ENCODE results near the gene SCARB1. TPM values are rescaled to one million over a fixed set of nuclear protein-coding genes. Genes with fewer than 3 reads are reported as not detected.

The SCARB1 gene
- total RNA-seq, 1 donor from 2014 or later, result 44.5 TPM

- Histone ChIP-seq H3K4me1 (ENCODE audit: insufficient read depth, low read length) (peaks cover 31% of the 10 kb centered on the region), H3K79me2 (ENCODE audit: insufficient read depth, low read length) (no peaks in the 10 kb centered on the region), H3K9ac (ENCODE audit: low read length) (no peak overlapping the region), H2AFZ (ENCODE audit: low read depth, low read length) (no peak overlapping the region), H3K9me3 (ENCODE audit: insufficient read depth, low read depth, low read length) (no peaks in the 10 kb centered on the region), H3K4me3 (ENCODE audit: insufficient read depth, low read depth, low read length) (no peak overlapping the region), H4K20me1 (ENCODE audit: insufficient read depth, low read length) (no peaks in the 10 kb centered on the region), H3K4me2 (ENCODE audit: low read length) (no peak overlapping the region), H3K27me3 (ENCODE audit: insufficient read depth, low read length) (no peaks in the 10 kb centered on the region), H3K36me3 (ENCODE audit: insufficient read depth, low read length) (no peaks in the 10 kb centered on the region), H3K27ac (ENCODE audit: low read depth, low read length) (no peak overlapping the region)
- no peak for TF ChIP-seq EZH2 (IDR thresholded peaks at IDR 0.05; ENCODE audit: insufficient read depth, low read length)
- TF ChIP-seq CTCF (IDR thresholded peaks at IDR 0.05; ENCODE audit: insufficient read depth, low read depth, low read length), result no peak
- peaks cover 10% of the 10 kb centered on the region for H3K9me3 Mint-ChIP-seq (ENCODE audit: unreplicated experiment)
- peaks cover 24% of the 10 kb centered on the region for H3K4me1 Mint-ChIP-seq (ENCODE audit: low read depth, unreplicated experiment)
- no peaks in the 10 kb centered on the region for H3K27me3 Mint-ChIP-seq (ENCODE audit: low read depth, unreplicated experiment)
- peaks cover 6% of the 10 kb centered on the region for H3K36me3 Mint-ChIP-seq (ENCODE audit: low read depth, unreplicated experiment)
- H3K27ac Mint-ChIP-seq (ENCODE audit: unreplicated experiment), result no peak overlapping the region
- H3K4me3 Mint-ChIP-seq (ENCODE audit: unreplicated experiment), result no peak overlapping the region
- no peak for FAIRE-seq
- no peak for DNase-seq (ENCODE audit: low read depth)
Measured at GRCh38 chr12:124727922-124728321, 135.7 kb downstream of the SCARB1 start.

GRCh38 chr12:124727264-124727800 lies 136.3 kb downstream of the SCARB1 start:
- Histone ChIP-seq H3K9ac (ENCODE audit: low read length) (no peak overlapping the region), H3K79me2 (ENCODE audit: insufficient read depth, low read length) (no peaks in the 10 kb centered on the region), H3K4me1 (ENCODE audit: insufficient read depth, low read length) (peaks cover 26% of the 10 kb centered on the region), H3K27me3 (ENCODE audit: insufficient read depth, low read length) (no peaks in the 10 kb centered on the region), H3K9me3 (ENCODE audit: insufficient read depth, low read depth, low read length) (no peaks in the 10 kb centered on the region), H2AFZ (ENCODE audit: low read depth, low read length) (peak overlapping the region; percentile 70), H3K36me3 (ENCODE audit: insufficient read depth, low read length) (no peaks in the 10 kb centered on the region), H4K20me1 (ENCODE audit: insufficient read depth, low read length) (no peaks in the 10 kb centered on the region), H3K27ac (ENCODE audit: low read depth, low read length) (no peak overlapping the region), H3K4me3 (ENCODE audit: insufficient read depth, low read depth, low read length) (no peak overlapping the region), H3K4me2 (ENCODE audit: low read length) (peak overlapping the region; percentile 60)
- peaks cover 6% of the 10 kb centered on the region for H3K36me3 Mint-ChIP-seq (ENCODE audit: low read depth, unreplicated experiment)
- FAIRE-seq (no peak), DNase-seq (ENCODE audit: low read depth) (peak; percentile 56)
- no peaks in the 10 kb centered on the region for H3K27me3 Mint-ChIP-seq (ENCODE audit: low read depth, unreplicated experiment)
- H3K4me1 Mint-ChIP-seq (ENCODE audit: low read depth, unreplicated experiment), result peaks cover 19% of the 10 kb centered on the region
- H3K4me3 Mint-ChIP-seq (ENCODE audit: unreplicated experiment), result no peak overlapping the region
- H3K27ac Mint-ChIP-seq (ENCODE audit: unreplicated experiment), result no peak overlapping the region
- TF ChIP-seq CTCF (IDR thresholded peaks at IDR 0.05; ENCODE audit: insufficient read depth, low read depth, low read length), result no peak
- no peak for TF ChIP-seq EZH2 (IDR thresholded peaks at IDR 0.05; ENCODE audit: insufficient read depth, low read length)
- peaks cover 10% of the 10 kb centered on the region for H3K9me3 Mint-ChIP-seq (ENCODE audit: unreplicated experiment)

Other genes with a start within 250 kb of the SCARB1 start
- 1,171 and 1,214 TPM in 2 replicates for gene UBC, start 50.8 kb upstream of the SCARB1 start, total RNA-seq
- gene DHX37, start 125.3 kb upstream of the SCARB1 start, total RNA-seq, result 19.6 and 21.1 TPM in 2 replicates
- gene BRI3BP, start 129.8 kb upstream of the SCARB1 start, total RNA-seq, result 3.1 and 3.6 TPM in 2 replicates
- 22.0 and 22.5 TPM in 2 replicates for gene AACS, start 201.6 kb upstream of the SCARB1 start, total RNA-seq

All from astrocyte (in vitro differentiated cells and primary cell).